Upper lobe of left lung (tissue), 6 donors: ENCODE measurements around the gene ACTL7B. TPM values are rescaled to one million over a fixed set of nuclear protein-coding genes. Genes with fewer than 3 reads are reported as not detected.
"Not testable (repeated sequence)": the region's sequence is repeated elsewhere in the genome, so short reads cannot be mapped to it uniquely, and the experiment has no call there.

Source experiments
- ATAC-seq, 2 donors: fragments of 200-7000 bp; cut with Tn5 transposase; one replicate each; pipeline ENCODE4 v1.9.1; 2022; ENCODE audit warnings: mild to moderate bottlenecking in 2 of 2, moderate library complexity in 2 of 2; ENCODE audit not compliant: low FRiP score in 2 of 2
- DNase-seq, 2 donors: peaks; one replicate each; pipeline ENCODE4 v3.0.0-alpha.2; 2019 to 2020
- H3K27ac ChIP-seq, 4 donors: fragments of 200-600 bp; sonication (generic); one replicate each; pipeline ENCODE4 v1.5.1; 2016 to 2019
- H3K27me3 ChIP-seq, 4 donors: fragments of 200-600 bp; sonication (generic); one replicate each; pipeline ENCODE4 v1.5.1; 2017 to 2019
- H3K36me3 ChIP-seq, 4 donors: fragments of 200-600 bp; sonication (generic); one replicate each; pipeline ENCODE4 v1.5.1; 2016 to 2019
- H3K4me1 ChIP-seq, 4 donors: fragments of 200-600 bp; sonication (generic); one replicate each; pipeline ENCODE4 v1.5.1; 2018 to 2019
- H3K4me3 ChIP-seq, 4 donors: fragments of 200-600 bp; sonication (generic); one replicate each; pipeline ENCODE4 v1.5.1; 2017 to 2019; ENCODE audit warnings: mild to moderate bottlenecking in 2 of 4, moderate library complexity in 1 of 4
- H3K9me3 ChIP-seq, 4 donors: fragments of 200-600 bp; sonication (generic); one replicate each; pipeline ENCODE4 v1.5.1; 2018 to 2019
- EP300 ChIP-seq, 4 donors: sonication (generic); formaldehyde crosslinking; IDR thresholded peaks; one replicate each; pipeline ENCODE4 v1.5.1; 2017; ENCODE audit warnings: antibody characterized with exemption in 4 of 4, control low read depth in 2 of 4
- POLR2A ChIP-seq, 4 donors: fragments of 450-650 bp; IDR thresholded peaks; one replicate each; pipeline ENCODE4 v1.5.1; 2016 to 2017; ENCODE audit warnings: antibody characterized with exemption in 4 of 4, mild to moderate bottlenecking in 2 of 4
- POLR2AphosphoS5 ChIP-seq, 2 donors: sonication (generic); formaldehyde crosslinking; IDR thresholded peaks; one replicate each; pipeline ENCODE4 v1.5.1; 2017; ENCODE audit warnings: antibody characterized with exemption in 2 of 2
- WGBS, 2 donors: methylation state at CpG; one replicate each; pipeline ENCODE4 v1.1.5; 2017 to 2018; 5-methylcytosine and 5-hydroxymethylcytosine counted together
- total RNA-seq, 6 donors: library from RNA; depleted of rRNA in 4 of 6; stranded (reverse); fragments of >200 nt in 4 of 6; gene quantifications; one replicate each; pipeline versions ENCODE4 v1.1.0 to v1.2.1, GENCODE V29; 2016 to 2021
- TF ChIP-seq, protein P1 (sequence below), 6 experiments: fragments of 450-650 bp in 4 of 6; fragments of 200-600 bp in 2 of 6; sonication (generic) in 2 of 6; IDR thresholded peaks; one replicate each; pipeline ENCODE4 v1.5.1; 2016 to 2019; ENCODE audit warnings: antibody characterized with exemption in 6 of 6
- donor health status: DM: no; HTN: no; CAD: no; lungs with moderate emphysema.
- donor health status: DM: no; HTN: yes; CAD: no; lungs with severe emphysema.

The ACTL7B gene
- total RNA-seq, 6 donors from 2014 or later: 0.30 TPM; not detected in 5

GRCh38 chr9:108845507-108845906, 10.3 kb downstream of the ACTL7B start:
- ATAC-seq: no peak
- no peaks in the 10 kb centered on the region for H3K4me1 ChIP-seq
- H3K4me3 ChIP-seq: no peak overlapping the region
- H3K27ac ChIP-seq: no peak overlapping the region
- TF ChIP-seq POLR2AphosphoS5 (IDR thresholded peaks at IDR 0.05): no peak
- no peak for TF ChIP-seq POLR2A (IDR thresholded peaks at IDR 0.05)
- TF ChIP-seq EP300 (IDR thresholded peaks at IDR 0.05): no peak
- TF ChIP-seq, protein P1, sequence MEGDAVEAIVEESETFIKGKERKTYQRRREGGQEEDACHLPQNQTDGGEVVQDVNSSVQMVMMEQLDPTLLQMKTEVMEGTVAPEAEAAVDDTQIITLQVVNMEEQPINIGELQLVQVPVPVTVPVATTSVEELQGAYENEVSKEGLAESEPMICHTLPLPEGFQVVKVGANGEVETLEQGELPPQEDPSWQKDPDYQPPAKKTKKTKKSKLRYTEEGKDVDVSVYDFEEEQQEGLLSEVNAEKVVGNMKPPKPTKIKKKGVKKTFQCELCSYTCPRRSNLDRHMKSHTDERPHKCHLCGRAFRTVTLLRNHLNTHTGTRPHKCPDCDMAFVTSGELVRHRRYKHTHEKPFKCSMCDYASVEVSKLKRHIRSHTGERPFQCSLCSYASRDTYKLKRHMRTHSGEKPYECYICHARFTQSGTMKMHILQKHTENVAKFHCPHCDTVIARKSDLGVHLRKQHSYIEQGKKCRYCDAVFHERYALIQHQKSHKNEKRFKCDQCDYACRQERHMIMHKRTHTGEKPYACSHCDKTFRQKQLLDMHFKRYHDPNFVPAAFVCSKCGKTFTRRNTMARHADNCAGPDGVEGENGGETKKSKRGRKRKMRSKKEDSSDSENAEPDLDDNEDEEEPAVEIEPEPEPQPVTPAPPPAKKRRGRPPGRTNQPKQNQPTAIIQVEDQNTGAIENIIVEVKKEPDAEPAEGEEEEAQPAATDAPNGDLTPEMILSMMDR (IDR thresholded peaks at IDR 0.05): no peak
- WGBS, 2 donors: 89 to 90% methylated on average over 5 of the region's 5 CpGs
- H3K36me3 ChIP-seq: no peaks in the 10 kb centered on the region
- no peak for DNase-seq
- H3K9me3 ChIP-seq: no peaks in the 10 kb centered on the region
- H3K27me3 ChIP-seq: no peaks in the 10 kb centered on the region

- H3K27me3 ChIP-seq: no peaks in the 10 kb centered on the region
- no peak for ATAC-seq
- no peaks in the 10 kb centered on the region for H3K4me1 ChIP-seq
- TF ChIP-seq POLR2A (IDR thresholded peaks at IDR 0.05) (no peak), POLR2AphosphoS5 (IDR thresholded peaks at IDR 0.05) (no peak), EP300 (IDR thresholded peaks at IDR 0.05) (no peak)
- TF ChIP-seq, protein P1 (IDR thresholded peaks at IDR 0.05): no peak
- no peak overlapping the region for H3K27ac ChIP-seq
- 83% methylated on average over 2 of the region's 2 CpGs for WGBS, 2 donors
- no peak for DNase-seq
- H3K36me3 ChIP-seq: no peaks in the 10 kb centered on the region
- H3K4me3 ChIP-seq: no peak overlapping the region
- no peaks in the 10 kb centered on the region for H3K9me3 ChIP-seq
These were observed 10.9 kb downstream of the ACTL7B start for GRCh38 chr9:108844856-108845255.

- no peak overlapping the region for H3K27ac ChIP-seq
- H3K4me3 ChIP-seq: no peak overlapping the region
- H3K27me3 ChIP-seq: no peaks in the 10 kb centered on the region
- 60 to 72% methylated on average over 2 of the region's 2 CpGs for WGBS, 2 donors
- H3K9me3 ChIP-seq: no peaks in the 10 kb centered on the region
- ATAC-seq (no peak), DNase-seq (no peak)
- no peaks in the 10 kb centered on the region for H3K36me3 ChIP-seq
- no peaks in the 10 kb centered on the region for H3K4me1 ChIP-seq
- no peak for TF ChIP-seq EP300 (IDR thresholded peaks at IDR 0.05)
These were observed 11.4 kb downstream of the ACTL7B start for GRCh38 chr9:108844391-108844790.

DNA sequence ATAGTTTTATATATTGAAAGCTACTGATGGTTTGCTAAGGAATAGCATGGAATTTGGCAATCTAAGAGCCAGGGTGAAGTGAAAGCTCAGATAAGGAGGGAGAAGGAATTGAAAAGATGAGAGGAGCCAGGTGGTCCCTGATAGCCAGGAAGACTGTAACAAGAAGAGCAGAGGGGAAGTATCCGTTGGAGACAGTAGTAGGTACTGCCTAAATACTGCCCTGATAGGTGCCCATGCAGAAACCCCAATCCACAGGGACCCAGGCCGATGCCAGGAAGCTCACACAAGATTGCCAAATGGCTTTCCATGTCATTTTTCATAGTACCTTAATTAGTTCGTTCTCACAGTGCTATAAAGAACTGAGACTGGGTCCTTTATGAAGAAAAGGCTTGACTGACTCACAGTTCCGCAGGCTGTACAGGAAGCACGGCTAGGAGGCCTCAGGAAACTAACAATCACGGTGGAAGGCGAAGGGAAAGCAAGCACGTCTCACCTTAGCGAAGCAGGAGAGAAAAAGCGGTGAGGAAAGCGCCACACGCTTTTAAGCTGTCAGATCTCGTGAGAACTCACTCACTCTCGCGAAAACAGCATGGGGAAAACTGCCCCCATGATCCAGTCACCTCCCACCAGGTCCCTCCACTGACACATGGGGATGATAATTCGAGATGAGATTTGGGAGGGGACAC, 13.0 kb downstream of the ACTL7B start:
- H3K27me3 ChIP-seq: no peaks in the 10 kb centered on the region
- no peaks in the 10 kb centered on the region for H3K9me3 ChIP-seq
- ATAC-seq (no peak), DNase-seq (no peak)
- WGBS, 2 donors: 45 to 65% methylated on average over 16 of the region's 16 CpGs
- TF ChIP-seq POLR2A (IDR thresholded peaks at IDR 0.05): no peak
- TF ChIP-seq EP300 (IDR thresholded peaks at IDR 0.05): no peak
- no peak for TF ChIP-seq POLR2AphosphoS5 (IDR thresholded peaks at IDR 0.05)
- TF ChIP-seq, protein P1 (IDR thresholded peaks at IDR 0.05): no peak
- no peaks in the 10 kb centered on the region for H3K36me3 ChIP-seq
- no peak overlapping the region for H3K4me3 ChIP-seq
- H3K4me1 ChIP-seq: no peaks in the 10 kb centered on the region
- H3K27ac ChIP-seq: no peak overlapping the region

GRCh38 chr9:108839561-108839960, 16.2 kb downstream of the ACTL7B start:
- WGBS, 2 donors: 77 to 90% methylated on average over 5 of the region's 5 CpGs
- DNase-seq: not testable (repeated sequence)

DNA sequence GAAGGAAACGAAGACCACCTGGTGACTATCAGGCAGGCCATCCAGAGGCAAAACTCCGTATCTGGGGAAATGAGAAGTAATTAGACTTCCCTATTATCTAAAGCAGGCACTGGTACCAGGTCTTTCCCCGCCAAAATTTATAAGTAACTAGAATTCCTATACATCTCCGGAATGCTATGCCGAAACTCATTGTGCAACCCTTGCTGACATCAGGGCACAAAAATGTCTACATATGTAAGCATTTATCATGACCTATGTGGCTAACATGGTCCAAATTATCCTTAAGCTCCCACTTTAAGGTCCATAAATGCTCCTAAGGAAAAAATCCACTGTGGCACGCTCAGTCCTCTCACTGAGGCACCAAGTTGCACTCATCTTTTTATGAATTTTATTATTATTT, 17.8 kb downstream of the ACTL7B start:
- DNase-seq (no peak), ATAC-seq (no peak)
- Histone ChIP-seq H3K4me1 (no peaks in the 10 kb centered on the region), H3K36me3 (no peaks in the 10 kb centered on the region), H3K4me3 (no peak overlapping the region), H3K27ac (no peak overlapping the region), H3K9me3 (no peaks in the 10 kb centered on the region), H3K27me3 (no peaks in the 10 kb centered on the region)
- TF ChIP-seq POLR2AphosphoS5 (IDR thresholded peaks at IDR 0.05): no peak
- TF ChIP-seq, protein P1 (IDR thresholded peaks at IDR 0.05): no peak
- no peak for TF ChIP-seq EP300 (IDR thresholded peaks at IDR 0.05)
- TF ChIP-seq POLR2A (IDR thresholded peaks at IDR 0.05): no peak
- 81 to 96% methylated on average over 6 of the region's 6 CpGs for WGBS, 2 donors

More at GRCh38 chr9:108839561-108839960, 16.2 kb downstream of the ACTL7B start:
- H3K4me1 ChIP-seq, H3K9me3 ChIP-seq, H3K36me3 ChIP-seq, H3K27ac ChIP-seq, ATAC-seq, H3K27me3 ChIP-seq, H3K4me3 ChIP-seq: not testable (repeated sequence)
